T-helper 2 cell treated with Interferon-gamma antibody and Interleukin-4, amounts not matched to agents 5 μg/mL and 100 μg/mL, for 36 hours (primary cell): ENCODE data around the gene KAT6B.

ENCODE experiments used
- DNase-seq: peaks from one replicate; pipeline ENCODE4 v3.0.0; 2021; ENCODE audit warnings: low spot score
- H3K27ac Mint-ChIP-seq: one replicate; pipeline ENCODE4 v1.8.0; 2021; ENCODE audit warnings: mild to moderate bottlenecking, mixed read lengths
- H3K27me3 Mint-ChIP-seq: one replicate; pipeline ENCODE4 v1.8.0; 2021; ENCODE audit warnings: low read depth, mixed read lengths
- H3K36me3 Mint-ChIP-seq: one replicate; pipeline ENCODE4 v1.8.0; 2021; ENCODE audit warnings: low read depth, mixed read lengths
- H3K4me1 Mint-ChIP-seq: one replicate; pipeline ENCODE4 v1.8.0; 2021; ENCODE audit warnings: low read depth, mixed read lengths
- H3K4me3 Mint-ChIP-seq: one replicate; pipeline ENCODE4 v1.8.0; 2022; ENCODE audit warnings: mild to moderate bottlenecking, moderate library complexity, mixed read lengths
- H3K9me3 Mint-ChIP-seq: one replicate; pipeline ENCODE4 v1.8.0; 2021; ENCODE audit warnings: mixed read lengths

The KAT6B gene

GRCh38 chr10:75015442-75015841, 189.0 kb downstream of the KAT6B start:
- Mint-ChIP-seq H3K36me3 (peaks cover 14% of the 10 kb centered on the region), H3K4me3 (no peak overlapping the region), H3K9me3 (no peaks in the 10 kb centered on the region), H3K27me3 (no peaks in the 10 kb centered on the region), H3K27ac (no peak overlapping the region), H3K4me1 (peaks cover 36% of the 10 kb centered on the region)
- DNase-seq = no peak

- Mint-ChIP-seq H3K27ac (no peak overlapping the region), H3K9me3 (no peaks in the 10 kb centered on the region), H3K27me3 (no peaks in the 10 kb centered on the region), H3K36me3 (peaks cover 18% of the 10 kb centered on the region), H3K4me1 (peaks cover 36% of the 10 kb centered on the region), H3K4me3 (no peak overlapping the region)
- DNase-seq = no peak
Observed at GRCh38 chr10:75016325-75016724, 189.9 kb downstream of the KAT6B start.

- Mint-ChIP-seq H3K27me3 (no peaks in the 10 kb centered on the region), H3K36me3 (peaks cover 20% of the 10 kb centered on the region), H3K4me1 (peaks cover 35% of the 10 kb centered on the region), H3K27ac (no peak overlapping the region), H3K9me3 (no peaks in the 10 kb centered on the region), H3K4me3 (no peak overlapping the region)
- DNase-seq = no peak
Observed at GRCh38 chr10:75018251-75018650, 191.9 kb downstream of the KAT6B start.

GRCh38 chr10:75018686-75019307, 192.4 kb downstream of the KAT6B start:
- Mint-ChIP-seq H3K36me3 (peaks cover 18% of the 10 kb centered on the region), H3K27ac (no peak overlapping the region), H3K4me1 (peaks cover 32% of the 10 kb centered on the region), H3K27me3 (no peaks in the 10 kb centered on the region), H3K9me3 (no peaks in the 10 kb centered on the region), H3K4me3 (no peak overlapping the region)
- no peak for DNase-seq

GRCh38 chr10:75019370-75019769, 193.0 kb downstream of the KAT6B start:
- H3K27ac Mint-ChIP-seq = no peak overlapping the region
- peaks cover 28% of the 10 kb centered on the region for H3K4me1 Mint-ChIP-seq
- no peak overlapping the region for H3K4me3 Mint-ChIP-seq
- H3K9me3 Mint-ChIP-seq = no peaks in the 10 kb centered on the region
- no peaks in the 10 kb centered on the region for H3K27me3 Mint-ChIP-seq
- H3K36me3 Mint-ChIP-seq = peaks cover 17% of the 10 kb centered on the region
- no peak for DNase-seq

GRCh38 chr10:75020168-75020567, 193.8 kb downstream of the KAT6B start:
- H3K4me3 Mint-ChIP-seq = no peak overlapping the region
- no peak for DNase-seq

GRCh38 chr10:75021379-75022249, 195.2 kb downstream of the KAT6B start:
- no peaks in the 10 kb centered on the region for H3K27me3 Mint-ChIP-seq
- no peak overlapping the region for H3K4me3 Mint-ChIP-seq
- H3K36me3 Mint-ChIP-seq = peaks cover 19% of the 10 kb centered on the region
- DNase-seq = no peak
- peak overlapping the region; percentile 6 for H3K27ac Mint-ChIP-seq
- H3K9me3 Mint-ChIP-seq = no peaks in the 10 kb centered on the region
- H3K4me1 Mint-ChIP-seq = peaks cover 11% of the 10 kb centered on the region

More at GRCh38 chr10:75020168-75020567, 193.8 kb downstream of the KAT6B start:
- Mint-ChIP-seq H3K27ac (no peak overlapping the region), H3K4me1 (peaks cover 21% of the 10 kb centered on the region), H3K9me3 (no peaks in the 10 kb centered on the region), H3K36me3 (peaks cover 23% of the 10 kb centered on the region), H3K27me3 (no peaks in the 10 kb centered on the region)

- no peak overlapping the region for H3K27ac Mint-ChIP-seq
- H3K4me3 Mint-ChIP-seq = no peak overlapping the region
- H3K4me1 Mint-ChIP-seq = peaks cover 11% of the 10 kb centered on the region
- peaks cover 19% of the 10 kb centered on the region for H3K36me3 Mint-ChIP-seq
- DNase-seq = no peak
- no peaks in the 10 kb centered on the region for H3K9me3 Mint-ChIP-seq
- no peaks in the 10 kb centered on the region for H3K27me3 Mint-ChIP-seq
Observed at GRCh38 chr10:75023074-75023473, 196.7 kb downstream of the KAT6B start.

GRCh38 chr10:75024971-75025523, 198.6 kb downstream of the KAT6B start:
- H3K4me3 Mint-ChIP-seq = no peak overlapping the region
- H3K27ac Mint-ChIP-seq = no peak overlapping the region
- no peak for DNase-seq
- H3K9me3 Mint-ChIP-seq = no peaks in the 10 kb centered on the region
- peaks cover 5% of the 10 kb centered on the region for H3K4me1 Mint-ChIP-seq
- H3K27me3 Mint-ChIP-seq = no peaks in the 10 kb centered on the region
- H3K36me3 Mint-ChIP-seq = peaks cover 33% of the 10 kb centered on the region

- no peak for DNase-seq
- Mint-ChIP-seq H3K9me3 (no peaks in the 10 kb centered on the region), H3K4me1 (no peaks in the 10 kb centered on the region), H3K27me3 (no peaks in the 10 kb centered on the region), H3K36me3 (peaks cover 29% of the 10 kb centered on the region), H3K4me3 (no peak overlapping the region), H3K27ac (no peak overlapping the region)
Observed at GRCh38 chr10:75028049-75028448, 201.6 kb downstream of the KAT6B start.

- H3K4me1 Mint-ChIP-seq = peaks cover under 1% of the 10 kb centered on the region
- DNase-seq = no peak
- H3K36me3 Mint-ChIP-seq = peaks cover 28% of the 10 kb centered on the region
- no peaks in the 10 kb centered on the region for H3K27me3 Mint-ChIP-seq
- H3K27ac Mint-ChIP-seq = peak overlapping the region; percentile 42
- H3K4me3 Mint-ChIP-seq = no peak overlapping the region
- no peaks in the 10 kb centered on the region for H3K9me3 Mint-ChIP-seq
Observed at GRCh38 chr10:75028748-75029147, 202.3 kb downstream of the KAT6B start.

- H3K27ac Mint-ChIP-seq = no peak overlapping the region
- H3K4me3 Mint-ChIP-seq = no peak overlapping the region
- H3K9me3 Mint-ChIP-seq = no peaks in the 10 kb centered on the region
- H3K4me1 Mint-ChIP-seq = peaks cover 6% of the 10 kb centered on the region
- DNase-seq = no peak
- H3K36me3 Mint-ChIP-seq = peaks cover 28% of the 10 kb centered on the region
- H3K27me3 Mint-ChIP-seq = no peaks in the 10 kb centered on the region
Observed at GRCh38 chr10:75029420-75029819, 203.0 kb downstream of the KAT6B start.

GRCh38 chr10:75029857-75030256, 203.5 kb downstream of the KAT6B start:
- Mint-ChIP-seq H3K27ac (no peak overlapping the region), H3K36me3 (peaks cover 25% of the 10 kb centered on the region), H3K4me3 (no peak overlapping the region), H3K9me3 (no peaks in the 10 kb centered on the region), H3K4me1 (peaks cover 11% of the 10 kb centered on the region), H3K27me3 (no peaks in the 10 kb centered on the region)
- no peak for DNase-seq

GRCh38 chr10:75030371-75030770, 204.0 kb downstream of the KAT6B start:
- no peak overlapping the region for H3K27ac Mint-ChIP-seq
- no peak for DNase-seq
- no peaks in the 10 kb centered on the region for H3K9me3 Mint-ChIP-seq
- peaks cover 21% of the 10 kb centered on the region for H3K36me3 Mint-ChIP-seq
- H3K4me3 Mint-ChIP-seq = no peak overlapping the region
- H3K27me3 Mint-ChIP-seq = no peaks in the 10 kb centered on the region
- H3K4me1 Mint-ChIP-seq = peaks cover 16% of the 10 kb centered on the region
